SK-N-MC (cell line): ENCODE data around the gene CST8.

Experiments
- EZH2 ChIP-seq: fragments of 200-600 bp; sonication (generic); IDR thresholded peaks from one replicate; pipeline ENCODE4 v1.6.1; 2017; ENCODE audit warnings: antibody characterized with exemption
- FOXP2 ChIP-seq: optimal IDR thresholded peaks from 2 replicates; pipeline ENCODE3; 2011; ENCODE audit warnings: mild to moderate bottlenecking, moderate library complexity; ENCODE audit not compliant: insufficient read depth; ENCODE audit errors: extremely low read length, control extremely low read depth
- POLR2AphosphoS5 ChIP-seq: IDR thresholded peaks from 2 replicates; pipeline ENCODE4 v1.6.1; 2012; ENCODE audit warnings: mild to moderate bottlenecking, low read depth, low read length, borderline replicate concordance

GRCh38 chr20:23484081-23484480 is 6.8 kb upstream of the CST8 start:
- no peak for TF ChIP-seq FOXP2
- no peak for TF ChIP-seq EZH2
- no peak for TF ChIP-seq POLR2AphosphoS5
